Activated CD4-positive, CD25-positive, alpha-beta regulatory T cell treated with anti-CD3 and anti-CD28 coated beads, Interleukin-2, amount 50 U/mL, for 24 hours (primary cell): ENCODE data around the gene CD3D.

Experiments used
- ATAC-seq, 2 donors: fragments of 150-1000 bp; cut with Tn5 transposase; one replicate each; pipeline ENCODE4 v1.10.0; 2021; ENCODE audit warnings: mild to moderate bottlenecking in 1 of 2, moderate library complexity in 1 of 2

Gene CD3D

GRCh38 chr11:118342503-118343161, at the start of gene CD3D:
CD3D (minus strand) TSS chr11:118342705; CDS start chr11:118342607, 98 bp downstream.
- ATAC-seq = peak; percentile 66 to 69

DNA sequence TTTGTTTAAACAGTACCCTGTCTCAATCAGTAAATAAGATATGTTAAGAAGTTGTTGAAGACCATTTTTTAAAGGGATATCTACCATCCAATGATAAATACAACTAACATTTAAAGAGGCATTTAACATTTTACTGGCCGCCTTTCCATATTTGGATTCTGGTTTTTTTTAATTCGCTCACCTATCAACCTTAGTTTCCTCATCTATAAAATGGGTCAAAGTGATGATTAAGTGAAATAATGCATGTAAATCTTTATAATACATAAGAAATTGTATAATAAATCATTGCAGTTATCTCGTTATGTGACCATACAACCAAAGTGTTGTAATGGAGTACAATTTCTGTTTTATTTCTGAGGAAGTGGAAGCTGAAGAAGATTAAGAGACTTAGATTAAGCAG, 41.2 kb upstream of the CD3D start:
- ATAC-seq = no peak

- ATAC-seq = no peak
These were observed 40.4 kb upstream of the CD3D start for GRCh38 chr11:118382954-118383353.

DNA sequence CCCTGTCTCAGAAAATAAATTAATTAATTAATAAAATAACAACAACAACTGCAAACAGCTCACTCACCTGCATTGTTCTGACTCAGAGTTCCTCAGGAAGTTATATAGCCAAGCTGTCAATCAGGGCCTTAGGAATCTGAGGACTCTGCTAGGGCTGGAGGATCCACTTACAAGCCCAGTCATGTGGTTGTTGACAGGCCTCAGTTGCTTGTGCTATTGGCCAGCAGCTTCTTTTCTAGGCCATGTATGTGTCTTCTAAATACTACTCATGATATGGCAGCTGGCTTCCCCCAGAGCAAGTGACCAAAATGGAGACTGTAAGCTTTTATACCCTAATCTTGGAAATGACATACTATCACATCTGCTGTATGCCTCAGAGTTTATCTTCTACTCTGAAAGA, 38.1 kb upstream of the CD3D start:
- ATAC-seq = no peak

- ATAC-seq = no peak
These were observed 37.0 kb upstream of the CD3D start for GRCh38 chr11:118379497-118379896.

DNA sequence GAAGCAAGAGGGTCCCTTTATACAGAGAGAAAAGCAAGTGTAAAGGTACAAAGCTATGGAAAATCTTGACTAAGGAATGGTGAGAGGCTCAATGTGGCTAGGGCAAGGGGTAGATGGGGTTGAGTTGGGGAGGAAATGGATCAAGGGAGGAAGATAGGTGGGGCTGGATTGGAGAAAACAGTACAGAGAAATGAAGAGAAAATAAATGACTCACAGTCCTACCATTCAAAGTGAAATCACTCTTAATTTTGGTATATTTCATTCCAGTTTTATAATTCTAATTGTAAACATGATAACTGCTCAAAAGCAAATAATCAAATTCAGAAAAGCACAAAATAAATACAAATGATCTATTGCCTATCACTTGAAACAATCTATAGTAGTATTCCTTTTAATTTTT, 33.5 kb upstream of the CD3D start:
- no peak for ATAC-seq

- no peak for ATAC-seq
These were observed 32.2 kb upstream of the CD3D start for GRCh38 chr11:118374729-118375128.

DNA sequence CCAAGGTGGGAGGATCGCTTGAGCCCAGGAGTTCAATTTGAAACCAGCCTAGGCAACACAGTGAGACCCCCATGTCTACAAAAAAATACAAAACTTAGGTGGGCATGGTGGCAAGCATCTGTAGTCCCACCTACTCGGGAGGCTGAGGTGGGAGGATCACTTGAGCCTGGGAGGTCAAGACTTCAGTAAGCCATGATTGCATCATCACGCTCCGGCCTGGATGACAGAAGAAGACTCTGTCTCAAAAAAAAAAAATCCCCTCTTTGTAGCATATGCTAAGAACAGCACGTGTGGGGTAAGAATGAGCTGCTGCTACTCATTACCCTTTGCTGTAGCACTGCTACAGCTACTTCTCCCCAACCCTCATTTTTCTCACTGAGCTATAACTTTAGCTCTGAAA, 31.4 kb upstream of the CD3D start:
- no peak for ATAC-seq

DNA sequence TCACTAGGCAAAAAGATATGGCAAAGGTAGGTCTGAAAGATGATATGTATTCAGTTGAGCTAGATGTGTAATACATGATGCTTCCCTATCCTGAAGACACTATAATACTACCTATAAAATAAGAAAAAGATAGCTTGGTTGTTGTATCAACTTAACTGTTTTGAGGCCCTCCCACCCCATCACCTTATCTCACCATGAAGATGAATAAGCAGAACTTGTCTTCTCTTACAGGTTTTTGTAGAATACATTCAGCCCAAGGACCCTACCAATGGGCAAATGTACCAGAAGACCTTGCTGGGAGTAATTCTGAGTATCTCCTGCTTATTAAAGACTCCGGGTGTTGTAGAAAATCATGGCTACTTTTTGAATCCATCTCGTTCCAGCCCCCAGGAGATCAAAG, 30.8 kb upstream of the CD3D start:
- ATAC-seq = no peak

DNA sequence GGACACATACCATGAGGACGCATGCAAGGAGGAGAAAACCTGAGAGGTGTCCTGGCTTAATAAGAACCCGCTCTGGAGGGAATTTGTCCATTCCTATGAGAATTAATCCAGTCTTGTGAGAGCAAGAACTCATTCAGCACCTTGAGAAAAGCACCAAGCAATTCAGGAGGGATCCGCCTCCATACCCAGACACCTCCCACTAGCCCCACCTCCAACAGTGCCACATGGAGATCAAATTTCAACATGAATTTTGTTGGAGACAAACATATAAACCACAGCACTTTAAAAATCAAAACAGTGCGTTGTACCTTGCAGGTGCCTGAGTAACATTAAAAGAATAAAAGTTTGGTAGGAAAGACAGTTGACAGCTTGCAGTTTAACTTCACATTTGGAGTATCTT, 28.3 kb upstream of the CD3D start:
- ATAC-seq = no peak

- ATAC-seq = no peak
These were observed 23.8 kb upstream of the CD3D start for GRCh38 chr11:118366287-118366686.

DNA sequence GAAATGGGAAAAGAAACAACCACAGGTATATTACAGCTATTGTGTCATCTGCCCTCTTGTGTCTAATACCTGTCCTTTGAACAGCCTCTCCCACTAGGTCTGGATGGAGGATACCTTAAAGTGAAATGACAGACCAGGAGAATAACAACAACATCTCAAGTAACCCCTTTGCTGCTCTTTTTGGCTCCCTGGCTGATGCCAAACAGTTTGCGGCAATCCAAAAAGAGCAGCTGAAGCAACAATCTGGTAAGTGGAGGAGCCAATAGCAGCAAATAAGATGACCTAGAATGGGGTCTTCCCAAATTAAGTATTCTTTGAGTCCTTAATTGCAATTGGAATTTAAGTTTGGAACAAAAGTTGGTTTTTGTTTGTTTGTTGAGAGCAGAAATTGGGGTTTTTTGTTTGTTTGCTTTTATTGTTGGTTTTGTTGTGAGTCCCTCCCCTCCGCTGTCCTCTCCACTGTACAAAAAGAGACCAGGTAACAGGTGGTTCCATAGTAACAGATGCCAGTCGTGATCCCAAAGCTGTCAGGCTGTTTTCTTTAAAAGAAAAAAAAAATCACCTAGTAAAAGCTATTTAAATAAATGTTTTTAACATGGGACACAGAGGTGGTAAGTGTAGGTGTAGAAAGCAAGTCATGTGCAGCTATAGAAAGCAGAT, 22.6 kb upstream of the CD3D start:
- no peak for ATAC-seq

GRCh38 chr11:118359295-118359958, 16.9 kb upstream of the CD3D start, which contains the start of gene UBE4A:
UBE4A (plus strand) TSS chr11:118359600; CDS start chr11:118365081, 5,481 bp downstream.
- peak; percentile 94 to 97 for ATAC-seq

DNA sequence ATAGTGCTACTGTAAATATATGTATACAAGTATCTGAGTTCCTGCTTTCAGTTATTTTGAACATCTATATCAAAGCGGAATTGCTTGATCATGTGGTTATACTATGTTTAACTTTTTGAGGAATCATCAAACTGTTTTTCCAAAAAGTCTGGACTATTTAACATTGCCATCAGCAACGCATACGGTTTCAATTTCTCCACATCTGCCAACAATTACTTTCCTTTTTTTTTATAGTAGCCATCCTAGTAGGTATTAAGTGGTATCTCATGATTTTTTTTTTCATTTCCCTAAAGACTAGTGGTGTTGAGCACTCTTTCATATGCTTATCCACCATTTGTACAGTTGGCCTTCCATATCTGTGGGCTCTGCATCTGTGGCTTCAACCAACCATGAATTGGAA, 15.6 kb upstream of the CD3D start:
- no peak for ATAC-seq

DNA sequence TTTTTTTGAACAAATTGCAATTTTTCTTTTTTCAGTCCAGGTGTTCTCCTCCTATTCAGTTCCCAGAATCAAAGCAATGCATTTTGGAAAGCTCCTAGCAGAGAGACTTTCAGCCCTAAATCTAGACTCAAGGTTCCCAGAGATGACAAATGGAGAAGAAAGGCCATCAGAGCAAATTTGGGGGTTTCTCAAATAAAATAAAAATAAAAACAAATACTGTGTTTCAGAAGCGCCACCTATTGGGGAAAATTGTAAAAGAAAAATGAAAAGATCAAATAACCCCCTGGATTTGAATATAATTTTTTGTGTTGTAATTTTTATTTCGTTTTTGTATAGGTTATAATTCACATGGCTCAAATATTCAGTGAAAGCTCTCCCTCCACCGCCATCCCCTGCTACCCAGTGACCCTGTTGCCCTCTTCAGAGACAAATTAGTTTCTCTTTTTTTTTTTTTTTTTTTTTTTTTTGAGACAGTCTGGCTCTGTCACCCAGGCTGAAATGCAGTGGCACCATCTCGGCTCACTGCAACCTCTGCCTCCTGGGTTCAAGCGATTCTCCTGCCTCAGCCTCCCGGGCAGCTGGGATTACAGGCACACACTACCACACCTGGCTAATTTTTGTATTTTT, 10.7 kb upstream of the CD3D start:
- no peak for ATAC-seq

- ATAC-seq = no peak
These were observed 7.0 kb upstream of the CD3D start for GRCh38 chr11:118349475-118349874.

GRCh38 chr11:118343981-118344515, 1.5 kb upstream of the CD3D start, which contains the start of gene CD3G:
CD3G (plus strand) TSS chr11:118344344; CDS start chr11:118344424, 80 bp downstream.
- ATAC-seq = peak; percentile 62 to 67

GRCh38 chr11:118343248-118343647, 743 bp upstream of the CD3D start:
- peak; percentile 30 to 39 for ATAC-seq

GRCh38 chr11:118341815-118342489, 553 bp downstream of the CD3D start:
- no peak for ATAC-seq

- ATAC-seq = no peak
These were observed 1.2 kb downstream of the CD3D start for GRCh38 chr11:118341261-118341660.

DNA sequence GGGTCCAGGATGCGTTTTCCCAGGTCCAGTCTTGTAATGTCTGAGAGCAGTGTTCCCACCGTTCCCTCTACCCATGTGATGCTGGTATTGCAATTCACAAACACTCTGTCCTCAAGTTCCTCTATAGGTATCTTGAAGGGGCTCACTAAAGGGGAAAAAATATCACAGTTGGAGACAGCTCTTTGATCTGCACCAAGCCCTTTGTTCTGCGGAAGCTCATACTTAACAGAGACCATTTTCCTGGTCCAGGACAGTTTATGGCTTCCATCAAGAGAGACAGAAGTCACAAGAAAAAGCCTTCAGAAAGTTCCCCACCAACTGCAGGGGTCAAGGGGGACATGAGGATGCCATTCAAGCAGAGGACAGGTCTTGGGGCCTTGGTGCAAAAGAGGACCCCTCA, 2.1 kb downstream of the CD3D start:
- no peak for ATAC-seq

- ATAC-seq = no peak
These were observed 3.1 kb downstream of the CD3D start for GRCh38 chr11:118339281-118339961.
